ENCODE results near the gene SYT2.

The SYT2 gene

DNA sequence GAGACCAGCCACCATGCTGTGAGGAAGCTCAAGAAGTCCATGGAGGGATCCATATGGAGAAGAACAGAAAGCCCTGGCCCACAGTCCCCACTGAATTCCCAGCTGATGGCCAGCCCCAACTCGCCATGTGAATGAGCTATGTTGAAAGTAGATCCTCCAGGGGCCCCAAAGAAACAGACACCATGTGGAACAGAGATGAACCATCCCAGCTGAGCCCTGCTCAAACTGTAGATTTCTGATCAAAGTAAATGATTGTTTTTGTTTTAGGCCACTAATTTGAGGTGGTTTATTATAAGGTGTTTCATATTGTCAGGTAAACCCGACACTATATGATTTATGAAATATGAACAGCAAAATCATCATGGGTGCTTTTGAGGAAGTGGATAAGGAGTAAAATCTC lies 32.8 kb downstream of the SYT2 start:
- DNase-seq (ENCODE audit: low read depth in 2 of 2), result no peak

DNA sequence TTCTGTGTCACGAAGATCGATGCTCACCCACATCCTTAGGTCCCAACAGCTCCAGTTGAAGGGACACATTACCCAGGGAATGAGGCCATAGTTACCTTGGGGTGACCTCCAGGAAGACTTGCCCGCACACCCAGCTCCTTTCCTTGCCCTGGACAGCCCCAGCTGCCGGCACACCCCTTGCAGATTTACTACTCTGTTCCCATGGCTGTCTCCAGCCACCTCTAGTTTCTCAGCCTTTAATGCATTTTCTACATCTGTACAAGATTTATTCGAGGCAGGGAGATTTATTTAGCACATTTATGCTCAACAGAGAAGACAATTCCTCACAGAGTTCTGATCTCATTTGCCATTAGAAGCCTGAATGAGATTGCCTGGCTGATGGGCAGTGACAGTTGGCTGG lies 36.7 kb downstream of the SYT2 start:
- DNase-seq (ENCODE audit: low read depth in 2 of 2), result no peak

DNA sequence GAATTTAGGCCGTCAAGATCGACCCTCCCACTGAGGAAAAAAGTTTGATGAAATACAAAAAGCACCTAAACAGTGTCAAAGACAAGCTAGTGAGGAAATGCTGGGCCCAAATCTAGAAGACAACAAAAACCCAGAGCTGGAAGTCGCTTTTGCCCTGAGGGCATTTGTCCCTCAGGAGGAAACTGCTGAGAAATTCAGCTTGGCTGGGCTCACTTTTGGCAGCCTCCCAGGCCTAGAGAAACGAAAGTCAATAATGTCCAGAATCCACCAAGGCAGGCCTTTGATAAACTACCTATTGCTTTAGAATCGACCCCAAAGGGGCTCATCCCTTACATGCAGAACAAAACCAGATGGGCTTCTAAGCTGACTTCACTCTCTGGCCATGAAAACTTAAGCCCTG lies 38.9 kb downstream of the SYT2 start:
- DNase-seq (ENCODE audit: low read depth in 2 of 2), result no peak

DNA sequence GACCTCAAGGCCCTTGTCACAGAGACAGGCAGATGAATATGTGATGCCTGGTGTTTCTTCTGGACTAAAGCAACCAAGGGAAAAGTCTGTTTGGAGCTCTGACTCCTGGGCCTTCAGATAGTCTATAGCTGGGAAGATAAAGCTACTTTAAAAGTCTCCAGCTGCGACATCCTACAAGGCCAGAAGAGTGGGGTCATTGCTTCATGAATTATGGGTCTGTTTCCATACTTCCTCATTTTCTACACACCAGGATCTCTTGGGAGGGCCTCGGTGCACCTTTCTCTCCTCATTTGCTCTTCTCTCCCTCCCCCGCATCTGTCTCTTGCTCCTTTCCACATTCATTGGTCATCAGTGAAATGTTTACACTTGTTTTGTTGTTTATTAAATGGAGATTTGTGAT lies 44.8 kb downstream of the SYT2 start:
- DNase-seq (ENCODE audit: low read depth in 2 of 2), result no peak

DNA sequence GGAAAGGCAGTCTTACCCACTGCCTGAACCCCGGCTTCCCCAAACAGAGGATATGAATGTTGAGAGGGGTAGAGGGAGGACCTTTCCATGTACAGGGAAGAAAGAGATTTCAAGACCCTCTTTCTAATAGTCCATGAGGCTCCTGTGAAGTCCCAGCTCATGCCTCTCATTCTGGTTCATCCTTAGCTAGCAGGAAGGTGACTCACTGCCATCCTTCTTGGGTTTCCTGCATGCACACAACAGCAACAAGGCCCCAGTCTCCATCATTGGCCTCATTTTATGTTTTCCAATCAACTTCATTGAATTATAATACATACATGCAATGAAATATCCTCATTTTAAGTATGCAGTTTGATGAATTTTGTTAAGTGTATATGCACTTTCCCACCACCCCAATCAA lies 46.2 kb downstream of the SYT2 start:
- DNase-seq (ENCODE audit: low read depth in 2 of 2), result no peak

DNA sequence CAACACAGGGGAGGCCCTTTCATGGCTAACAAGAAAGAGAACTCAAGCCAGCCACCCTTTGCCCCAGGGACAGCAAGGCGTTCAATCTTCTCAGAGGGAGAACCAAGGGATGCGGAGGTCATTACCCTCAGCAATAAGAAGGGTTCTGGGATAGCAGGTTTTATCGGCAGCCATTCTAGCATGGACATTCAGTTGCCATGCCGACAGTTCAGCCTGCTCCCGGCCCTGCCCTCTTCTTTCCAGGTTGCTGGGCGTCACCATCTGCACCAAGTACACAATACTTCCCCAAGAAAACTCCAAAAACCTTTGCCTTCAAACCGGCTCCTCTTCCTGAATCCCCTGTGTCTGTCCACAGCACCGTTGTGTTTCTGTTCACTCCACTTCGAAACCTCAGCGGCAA lies 47.1 kb downstream of the SYT2 start:
- no peak for DNase-seq (ENCODE audit: low read depth in 2 of 2)

DNA sequence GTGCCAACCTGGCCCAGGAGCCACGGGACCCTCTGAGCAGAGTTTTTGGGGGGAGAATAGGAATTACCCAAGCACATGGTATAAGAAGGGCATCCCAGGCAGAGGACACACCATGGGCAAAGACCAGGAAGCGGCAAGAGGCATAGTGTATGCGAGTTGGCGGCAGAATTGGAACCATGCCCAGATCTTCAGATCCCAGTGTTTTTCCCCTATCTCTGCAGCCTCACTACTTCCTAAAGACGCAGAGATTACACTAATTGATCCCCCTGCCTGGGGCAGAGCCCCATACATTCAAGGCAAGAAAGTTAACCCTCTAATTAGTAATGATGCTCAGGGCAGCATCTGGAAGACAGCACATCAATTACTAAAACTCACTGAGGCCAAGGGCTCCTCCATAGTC lies 48.2 kb downstream of the SYT2 start:
- no peak for DNase-seq (ENCODE audit: low read depth in 2 of 2)

DNA sequence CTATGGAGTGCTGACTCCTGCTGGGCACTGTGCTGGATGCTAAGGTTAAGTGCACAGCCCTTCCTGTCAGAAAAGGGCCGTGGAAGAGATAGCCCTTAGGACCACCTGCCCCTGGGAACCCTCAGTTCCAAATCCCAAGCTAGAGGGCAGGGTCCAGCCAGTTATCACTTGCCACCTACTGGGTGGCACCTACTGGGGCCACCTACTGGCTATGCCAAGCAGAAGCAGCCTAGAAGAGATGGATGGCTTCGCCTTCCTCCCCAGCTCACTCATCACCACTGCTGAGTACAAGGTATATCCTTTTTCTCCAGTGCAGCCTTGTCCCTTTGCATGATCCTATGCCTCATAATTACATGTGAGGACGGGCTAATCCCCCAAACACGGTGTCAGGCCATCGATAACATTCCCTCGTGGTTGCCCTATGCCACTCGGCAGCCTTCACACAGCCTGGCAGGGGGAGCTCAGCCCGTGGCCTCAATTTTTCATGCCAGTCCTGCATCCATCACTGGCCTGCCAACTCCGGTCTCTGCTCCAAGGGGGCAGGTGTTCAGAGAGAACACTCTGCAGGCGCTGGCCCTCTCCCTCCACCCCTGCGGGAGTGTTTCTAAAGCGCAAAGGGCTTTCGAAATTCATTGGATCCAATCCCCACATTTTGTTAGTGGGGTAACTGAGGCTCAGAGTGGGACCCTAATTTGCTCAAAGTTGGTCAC lies 49.0 kb downstream of the SYT2 start:
- no peak for DNase-seq (ENCODE audit: low read depth in 2 of 2)

DNA sequence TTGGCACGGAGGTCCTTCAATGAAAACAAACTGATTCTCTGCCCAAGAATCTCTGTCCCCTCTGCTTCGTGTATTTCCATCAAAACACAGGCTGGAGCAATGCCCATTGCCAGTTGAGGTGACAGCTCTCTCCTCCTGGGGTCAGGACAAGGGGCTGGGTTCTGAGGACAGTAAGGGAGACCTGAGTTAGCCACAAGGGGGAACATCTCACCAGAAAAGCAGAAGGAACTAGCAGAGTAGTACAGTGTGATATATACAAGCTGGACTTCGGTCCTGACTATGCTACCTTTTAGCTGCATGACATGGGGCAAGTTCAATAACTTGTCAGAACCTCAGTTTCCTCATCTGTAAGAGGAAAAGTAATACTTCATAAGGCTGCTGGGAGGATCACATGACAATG lies 50.3 kb downstream of the SYT2 start:
- DNase-seq (ENCODE audit: low read depth in 2 of 2), result no peak

DNA sequence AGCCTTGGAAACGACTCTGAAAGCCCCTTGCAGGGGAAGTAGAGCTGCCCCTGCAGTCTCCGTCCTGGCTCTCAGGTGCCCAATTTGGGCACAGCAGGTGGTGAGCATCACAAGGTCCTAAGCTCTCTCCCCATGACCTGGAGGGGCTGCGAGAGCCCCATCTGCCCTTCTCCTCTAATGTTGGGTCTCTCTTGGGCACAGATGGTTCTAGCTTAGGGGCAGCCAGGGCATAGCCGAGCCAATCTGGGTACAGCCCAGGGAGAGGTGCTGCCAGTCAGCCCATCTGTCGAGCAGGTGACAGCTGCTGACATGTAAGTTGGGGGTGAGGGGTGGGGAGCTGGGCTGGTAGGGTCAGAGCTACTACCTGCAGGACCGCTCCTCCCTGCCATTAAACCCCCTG lies 50.7 kb downstream of the SYT2 start:
- no peak for DNase-seq (ENCODE audit: low read depth in 2 of 2)

DNA sequence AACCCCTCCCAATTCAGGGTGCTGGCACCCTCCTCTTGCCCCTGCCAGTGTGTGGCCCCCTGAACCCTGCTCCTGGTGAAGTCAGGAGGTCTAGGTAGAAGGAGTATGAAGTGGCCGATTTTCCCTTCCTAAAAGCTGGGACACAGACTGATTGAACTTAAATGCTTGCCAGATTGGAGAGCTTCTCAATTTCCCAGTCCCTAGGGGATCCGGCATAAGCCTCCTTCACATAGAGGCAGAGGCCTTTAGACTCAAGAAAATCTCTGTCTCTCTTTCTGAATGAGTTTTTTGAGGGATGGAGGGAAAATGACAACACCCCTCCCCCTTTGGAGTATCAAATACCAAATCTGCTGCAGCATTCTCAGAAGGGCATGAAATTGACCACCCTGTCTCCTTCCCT lies 51.5 kb downstream of the SYT2 start:
- DNase-seq (ENCODE audit: low read depth in 2 of 2), result no peak

DNA sequence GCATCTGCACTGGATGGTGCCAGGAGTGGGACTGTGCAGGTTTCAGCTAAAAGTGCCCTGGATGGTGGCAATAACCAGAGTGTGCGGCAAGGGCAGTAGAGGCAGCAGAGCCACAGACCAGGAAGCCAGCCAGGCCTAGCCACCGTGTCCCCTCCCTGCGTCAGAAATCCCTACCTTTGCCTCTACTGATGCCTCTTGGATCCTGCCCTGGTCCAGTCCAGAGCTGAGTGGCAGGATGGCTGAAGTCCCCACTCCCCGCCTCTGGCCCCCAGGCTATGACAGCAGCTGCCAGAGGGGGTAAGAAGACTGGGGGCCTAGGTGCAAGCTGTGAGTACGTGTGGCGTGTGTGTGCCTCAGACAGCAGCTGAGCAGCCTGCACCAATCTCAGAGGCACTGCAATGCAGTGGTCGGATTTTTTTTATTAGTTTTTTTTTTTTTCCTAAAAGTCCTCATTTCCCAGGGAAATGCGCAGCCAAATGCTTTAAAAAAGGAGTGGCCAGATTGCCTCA lies 51.9 kb downstream of the SYT2 start:
- no peak for DNase-seq (ENCODE audit: low read depth in 2 of 2)

DNA sequence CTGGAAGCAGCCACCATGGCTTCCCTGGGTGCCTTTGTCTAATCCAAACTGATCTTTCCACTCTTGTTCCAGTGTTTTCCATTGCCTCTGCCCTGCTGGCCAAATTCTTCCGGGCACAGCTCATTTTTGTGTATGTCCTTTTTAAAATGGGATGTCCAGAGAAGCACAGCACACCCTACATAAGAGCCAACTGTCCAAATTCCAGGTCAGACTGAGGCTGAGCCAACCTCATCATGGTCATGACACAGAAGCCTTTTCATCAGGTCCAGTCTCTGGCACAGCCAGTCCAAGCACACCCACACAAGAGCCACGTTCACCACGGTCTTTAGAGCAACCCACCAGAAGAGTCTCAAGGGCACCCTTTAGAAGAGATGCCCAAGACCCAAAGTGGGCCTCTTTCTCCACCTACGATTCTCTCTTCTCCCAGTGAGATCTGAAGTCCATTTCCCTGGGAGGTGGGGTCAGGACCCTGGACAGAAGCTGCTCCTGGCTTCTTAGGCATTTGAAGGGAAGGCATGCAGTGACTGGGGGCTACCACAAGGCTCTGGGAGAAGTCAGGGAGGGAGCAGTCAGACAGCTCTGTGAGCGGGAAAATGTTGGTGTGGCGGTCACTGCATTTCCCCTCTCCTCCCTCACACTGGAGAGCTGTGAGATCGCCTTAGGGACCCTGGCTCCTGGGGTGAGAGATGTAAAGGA lies 53.2 kb downstream of the SYT2 start:
- DNase-seq (ENCODE audit: low read depth in 2 of 2), result no peak

DNA sequence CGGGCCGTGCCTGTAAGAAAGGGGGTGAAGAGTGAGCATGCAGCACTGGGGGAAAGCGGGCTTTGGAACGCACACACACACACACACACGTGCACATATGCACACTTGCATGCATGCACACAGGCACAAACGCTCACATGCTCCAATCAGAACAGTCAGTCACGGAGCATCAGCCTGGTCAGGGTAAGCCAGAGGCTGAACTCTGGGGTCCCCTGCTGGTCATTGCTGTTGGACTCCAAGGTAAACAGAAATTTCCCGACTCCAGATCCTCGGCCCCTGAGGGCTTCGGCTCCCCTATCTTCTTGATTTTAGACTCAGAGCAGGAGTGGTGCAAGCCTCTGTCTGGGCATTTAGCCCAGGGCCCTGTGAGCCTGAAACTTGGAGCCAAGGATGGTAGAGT lies 54.2 kb downstream of the SYT2 start:
- DNase-seq (ENCODE audit: low read depth in 2 of 2), result no peak

DNA sequence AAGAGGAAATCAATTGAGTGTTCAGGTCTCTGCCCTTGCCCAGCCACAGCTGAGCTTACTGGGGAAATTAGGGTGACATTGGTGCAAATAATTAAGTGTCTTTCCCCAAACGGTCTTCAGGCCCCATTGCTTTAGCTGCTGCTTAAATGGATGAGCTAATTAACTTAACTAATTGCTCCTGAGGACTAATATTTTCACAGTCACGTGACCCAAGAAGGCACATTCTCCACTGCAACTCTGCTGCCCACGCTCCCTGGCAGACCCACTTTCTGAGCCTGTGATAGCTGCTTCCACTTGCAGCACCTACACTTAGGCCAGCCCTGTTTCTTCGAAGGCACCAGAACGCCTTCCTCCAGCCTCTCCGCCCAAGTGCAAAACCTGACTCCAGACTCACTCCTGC lies 56.2 kb downstream of the SYT2 start:
- DNase-seq (ENCODE audit: low read depth in 2 of 2), result no peak

DNA sequence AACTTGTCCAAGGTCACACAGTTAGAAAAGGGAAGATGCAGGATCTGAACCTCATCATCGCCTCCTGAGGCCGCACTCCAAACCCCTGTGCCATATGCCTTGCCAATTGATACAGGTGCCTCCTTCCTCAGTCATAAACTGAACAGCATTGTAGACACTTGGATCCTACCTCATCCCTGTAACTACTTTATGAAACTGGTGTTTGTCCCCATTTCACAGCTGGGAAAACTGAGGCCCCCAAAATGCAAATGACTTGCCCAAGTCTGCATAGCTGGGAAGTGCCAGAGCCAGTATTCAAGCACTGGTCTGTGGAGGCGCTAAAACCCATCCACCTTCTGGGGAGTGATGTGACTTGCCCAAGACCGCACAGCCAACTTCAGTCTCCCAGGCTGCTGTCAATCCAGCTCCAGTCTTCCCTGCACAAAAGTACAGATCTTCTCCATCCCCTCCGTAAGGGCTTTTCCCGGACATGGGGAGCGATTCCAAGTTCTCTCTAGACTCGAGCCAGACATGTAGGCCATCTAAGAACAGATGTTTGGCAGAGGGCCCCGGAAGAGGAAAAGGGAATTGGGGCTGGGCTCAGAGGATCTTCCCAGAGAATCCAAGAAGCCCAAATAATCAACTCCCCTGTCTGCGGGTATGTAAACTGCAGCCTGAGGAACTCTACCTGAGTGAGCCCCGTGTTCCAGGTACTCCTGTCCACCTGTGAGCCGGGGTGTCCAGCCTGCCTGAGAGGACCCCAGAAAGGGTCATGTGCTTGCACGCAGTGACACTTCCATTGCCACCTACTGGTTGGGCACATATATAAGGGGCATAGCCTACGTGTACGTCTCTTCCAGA lies 60.5 kb downstream of the SYT2 start:
- no peak for DNase-seq (ENCODE audit: low read depth in 2 of 2)

DNA sequence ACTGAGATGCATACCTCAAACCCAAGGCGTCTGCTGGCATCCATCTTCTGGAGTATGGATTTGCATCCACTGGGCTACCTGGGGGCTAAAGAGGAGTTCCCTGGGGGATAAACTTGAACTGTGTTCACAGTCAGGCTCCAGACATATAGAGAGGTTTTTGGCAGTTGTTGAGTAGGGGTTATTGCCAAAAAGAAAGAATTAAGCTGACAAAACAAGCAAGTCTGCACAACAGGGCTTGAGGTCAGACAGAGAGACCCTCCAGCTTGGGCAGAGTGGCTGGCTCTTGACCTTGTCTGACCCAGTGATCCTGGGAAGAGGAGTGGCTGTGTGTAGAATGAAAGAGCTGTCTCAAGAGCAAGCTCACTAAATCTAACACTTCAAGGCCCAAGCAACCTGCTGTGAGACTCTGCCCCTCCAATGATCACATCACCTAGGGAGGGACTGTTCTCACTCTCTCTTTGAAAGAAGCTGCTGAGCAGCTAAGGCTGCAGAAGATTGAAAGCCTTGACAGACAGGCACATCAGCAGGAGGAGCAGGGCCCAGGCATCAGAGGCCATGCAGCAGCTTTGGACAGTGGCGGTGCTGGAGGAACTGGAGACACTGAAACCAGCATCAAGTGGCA lies 61.5 kb downstream of the SYT2 start:
- no peak for DNase-seq (ENCODE audit: low read depth in 2 of 2)

DNA sequence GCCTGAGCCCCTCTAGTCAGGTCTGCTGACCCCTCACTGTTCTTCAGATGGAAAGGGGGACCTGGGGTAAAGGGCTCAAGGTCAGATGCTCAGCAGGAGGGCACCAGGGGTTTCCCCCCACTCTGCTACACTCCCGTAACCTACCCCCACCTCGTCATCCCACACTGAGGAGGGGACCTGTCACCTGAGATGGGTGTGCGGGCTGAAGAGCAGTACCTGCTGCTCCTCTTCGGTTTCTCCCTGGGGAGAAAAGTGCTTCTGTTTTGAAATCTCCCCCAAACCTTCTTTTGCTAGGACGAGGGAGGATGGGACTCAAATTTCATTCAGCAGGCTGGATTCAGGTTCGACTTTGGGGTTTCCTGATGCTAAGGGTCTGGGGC lies 65.2 kb downstream of the SYT2 start:
- DNase-seq (ENCODE audit: low read depth in 2 of 2), result no peak

DNA sequence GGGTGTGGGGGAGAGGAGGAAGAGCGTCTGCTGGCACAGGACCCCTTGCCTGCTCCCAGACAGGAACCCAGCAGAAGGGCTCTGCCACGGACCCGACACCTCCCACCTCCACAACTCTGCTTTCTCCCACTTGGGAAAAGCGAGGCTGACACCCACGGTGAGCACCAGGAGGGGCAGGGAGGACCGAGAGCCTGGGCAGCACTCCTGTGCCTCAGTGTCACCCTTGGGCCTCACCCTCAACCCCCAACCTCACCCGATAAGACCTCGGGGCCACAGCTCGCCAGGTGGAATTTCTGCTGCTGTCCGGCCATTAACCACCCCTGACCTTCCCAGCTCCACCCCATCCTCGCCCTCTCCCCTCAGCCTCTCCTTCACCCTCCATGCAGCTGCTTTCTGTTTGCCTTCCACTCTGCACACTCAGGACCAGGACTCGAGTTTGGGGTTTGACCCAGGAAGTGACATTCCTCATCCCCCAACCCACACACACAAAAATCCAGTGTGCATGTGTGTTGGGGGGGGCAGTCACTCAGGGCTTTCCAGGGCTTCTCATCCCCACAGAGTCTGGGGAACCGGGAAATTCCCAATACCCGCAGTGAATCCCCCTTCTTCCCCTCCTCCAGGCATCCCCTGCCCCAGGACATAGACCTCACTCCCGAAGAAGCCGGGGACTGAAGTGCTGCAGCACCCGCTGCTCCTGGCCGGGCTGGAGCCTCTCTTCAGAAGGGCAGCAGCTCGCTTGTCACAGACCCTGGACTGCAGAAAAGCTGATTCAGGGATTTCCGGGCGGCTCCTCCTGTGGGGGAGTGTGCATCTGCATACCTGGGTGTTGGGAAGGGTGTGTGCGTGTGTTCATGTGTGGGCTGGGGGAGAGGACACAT lies 65.8 kb downstream of the SYT2 start:
- no peak for DNase-seq (ENCODE audit: low read depth in 2 of 2)

DNA sequence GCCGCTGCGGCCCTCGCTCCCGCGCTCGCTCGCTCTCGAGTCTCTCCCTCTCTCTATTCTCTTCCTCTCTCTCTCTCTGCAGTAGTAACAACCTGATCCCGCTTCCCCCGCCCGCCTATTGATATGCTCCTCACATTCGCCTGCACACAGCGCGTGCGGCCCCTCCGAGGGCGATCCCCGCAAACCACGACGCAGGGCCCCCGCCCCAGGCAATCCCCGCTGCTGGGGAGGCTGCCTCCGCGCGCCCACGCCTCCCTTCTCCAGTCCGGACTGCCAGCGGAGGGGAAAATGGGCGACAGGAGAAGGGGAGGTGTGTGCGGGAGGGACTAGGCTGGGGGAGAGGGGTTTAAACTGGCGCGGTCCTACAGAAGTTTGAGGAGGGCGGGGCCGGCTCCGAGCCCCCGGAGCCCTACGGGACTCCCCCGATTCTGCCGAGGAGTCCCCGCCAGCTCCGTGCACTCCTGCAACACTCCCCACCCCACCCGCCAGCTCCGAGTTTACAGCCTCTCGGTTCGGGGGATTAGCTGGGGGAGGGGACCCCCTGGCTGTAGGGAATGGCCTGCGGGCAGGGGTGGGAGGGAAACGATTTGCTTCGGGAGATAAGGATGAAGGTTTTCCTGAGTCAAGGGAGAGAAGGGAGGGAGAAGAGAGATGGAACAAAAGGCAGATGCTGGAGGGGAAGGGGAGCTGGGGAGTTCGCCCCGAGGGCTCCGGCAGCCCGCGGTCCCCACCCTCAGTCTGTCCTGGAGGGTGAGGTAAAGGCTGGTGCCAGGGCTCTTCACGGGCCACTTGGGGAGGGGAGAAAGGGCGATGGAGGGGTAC lies 66.6 kb downstream of the SYT2 start:
- no peak for DNase-seq (ENCODE audit: low read depth in 2 of 2)

All from fibroblast of skin of left biceps (primary cell).